Measurements from ENCODE around the gene MICU1.

The MICU1 gene

DNA sequence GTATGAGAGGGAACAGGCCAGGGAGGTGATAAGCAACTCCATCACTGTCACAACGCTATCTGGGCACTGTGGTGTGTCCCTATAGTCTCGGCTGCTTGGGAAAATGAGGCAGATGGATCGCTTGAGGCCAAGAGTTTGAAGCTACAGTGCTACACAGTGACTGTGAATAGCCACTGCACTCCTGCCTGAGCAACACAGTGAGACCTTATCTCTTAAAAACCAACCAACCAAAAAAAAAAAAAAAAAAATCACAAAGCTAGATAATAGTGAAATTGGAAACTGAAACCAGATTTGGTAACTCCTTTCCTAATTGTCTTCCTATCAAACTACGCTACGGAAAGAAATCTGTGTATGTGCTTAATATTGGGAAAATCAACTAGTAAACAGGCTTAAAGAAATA is 14.1 kb downstream of the MICU1 start:
- TF ChIP-seq CTCF (IDR thresholded peaks at IDR 0.05; ENCODE audit: borderline replicate concordance, insufficient read depth, low read depth, low read length): no peak
- H3K4me3 ChIP-seq (ENCODE audit: low read depth, low read length): no peak overlapping the region

DNA sequence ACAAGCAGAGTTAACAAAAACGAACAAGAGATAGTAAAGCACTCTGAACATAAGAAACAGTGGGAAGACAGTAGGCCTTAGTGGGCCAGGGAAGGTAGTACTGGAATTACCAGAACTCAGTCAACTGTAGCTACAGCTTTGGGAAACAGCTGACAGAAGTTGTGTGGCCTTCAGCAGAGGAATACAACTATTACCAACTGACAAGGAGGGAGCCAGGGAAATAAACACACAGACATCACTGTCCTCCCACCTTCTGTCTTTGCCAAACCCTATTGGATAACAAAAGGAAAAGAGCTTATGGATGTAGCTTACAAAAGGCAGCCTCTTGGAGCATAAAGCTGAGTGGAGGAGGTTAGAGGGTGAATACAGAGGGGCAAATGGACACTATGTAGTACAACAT is 15.4 kb downstream of the MICU1 start:
- no peak overlapping the region for H3K4me3 ChIP-seq (ENCODE audit: low read depth, low read length)
- no peak for TF ChIP-seq CTCF (IDR thresholded peaks at IDR 0.05; ENCODE audit: borderline replicate concordance, insufficient read depth, low read depth, low read length)

DNA sequence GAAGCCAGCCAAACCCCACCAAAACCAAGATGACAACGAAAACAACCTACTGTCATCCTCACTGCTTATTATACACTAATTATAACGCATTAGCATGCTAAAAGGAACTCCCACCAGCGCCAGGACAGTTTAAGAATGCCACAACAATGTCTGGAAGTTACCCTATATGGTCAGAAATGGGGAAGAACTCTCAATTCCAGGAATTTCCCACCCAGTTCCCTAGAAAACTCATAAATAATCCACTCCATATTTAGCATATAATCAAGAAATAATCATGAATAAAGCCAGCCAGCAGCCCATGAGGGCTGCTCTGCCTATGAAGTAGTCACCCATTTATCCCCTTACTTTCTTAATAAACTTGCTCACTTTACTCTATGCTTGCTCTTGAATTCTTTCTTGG is 20.8 kb downstream of the MICU1 start:
- no peak for TF ChIP-seq CTCF (IDR thresholded peaks at IDR 0.05; ENCODE audit: borderline replicate concordance, insufficient read depth, low read depth, low read length)
- no peak overlapping the region for H3K4me3 ChIP-seq (ENCODE audit: low read depth, low read length)

- no peak for TF ChIP-seq CTCF (IDR thresholded peaks at IDR 0.05; ENCODE audit: borderline replicate concordance, insufficient read depth, low read depth, low read length)
- H3K4me3 ChIP-seq (ENCODE audit: low read depth, low read length): no peak overlapping the region
Measured at GRCh38 chr10:72601144-72601543, 24.7 kb downstream of the MICU1 start.

- TF ChIP-seq CTCF (IDR thresholded peaks at IDR 0.05; ENCODE audit: borderline replicate concordance, insufficient read depth, low read depth, low read length): no peak
- H3K4me3 ChIP-seq (ENCODE audit: low read depth, low read length): no peak overlapping the region
Measured at GRCh38 chr10:72598769-72599701, 26.8 kb downstream of the MICU1 start.

DNA sequence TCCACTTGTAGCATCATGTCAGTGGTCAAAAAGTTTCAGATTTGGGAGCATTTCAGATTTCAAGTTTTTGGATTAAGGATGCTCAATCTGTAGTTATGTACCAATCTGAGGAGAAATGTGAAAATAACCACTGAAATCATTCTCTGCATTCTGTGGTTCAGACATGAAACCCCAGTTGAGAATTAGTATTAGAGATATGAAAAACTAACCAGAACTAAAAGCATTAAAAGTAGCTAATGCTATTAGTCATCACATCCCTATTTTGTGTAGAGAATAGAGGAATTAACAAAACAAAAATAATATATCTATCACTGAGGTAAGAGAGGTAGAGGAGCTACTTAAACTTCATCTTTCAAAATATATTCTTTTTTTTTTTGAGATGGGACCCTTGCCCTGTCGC is 28.0 kb downstream of the MICU1 start:
- no peak overlapping the region for H3K4me3 ChIP-seq (ENCODE audit: low read depth, low read length)
- no peak for TF ChIP-seq CTCF (IDR thresholded peaks at IDR 0.05; ENCODE audit: borderline replicate concordance, insufficient read depth, low read depth, low read length)

DNA sequence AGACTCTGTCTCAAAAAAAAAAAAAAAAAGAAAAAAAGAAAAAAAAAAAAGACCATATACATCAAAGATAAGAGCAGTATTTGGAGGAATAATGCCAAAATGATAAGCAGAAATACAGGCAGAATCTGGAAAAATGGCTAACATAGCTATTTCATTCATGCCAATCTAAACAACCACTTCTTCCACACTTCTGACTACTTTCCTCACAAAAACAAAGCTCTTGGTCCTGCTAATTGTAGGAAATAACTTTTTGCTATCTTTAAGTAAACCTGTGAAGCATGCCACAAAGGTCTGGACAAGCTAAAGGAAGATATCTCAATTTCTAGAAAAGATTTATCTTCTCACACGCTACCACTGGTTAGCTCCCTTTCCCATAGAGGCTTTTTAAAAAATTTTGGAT is 30.4 kb downstream of the MICU1 start:
- no peak overlapping the region for H3K4me3 ChIP-seq (ENCODE audit: low read depth, low read length)
- TF ChIP-seq CTCF (IDR thresholded peaks at IDR 0.05; ENCODE audit: borderline replicate concordance, insufficient read depth, low read depth, low read length): no peak
